Skeletal muscle satellite cell (primary cell): ENCODE data around the gene FOXA3.
"Not testable (repeated sequence)": the region's sequence is repeated elsewhere in the genome, so short reads cannot be mapped to it uniquely, and the experiment has no call there.

Experiments used
- H3K27me3 ChIP-seq: 2 replicates; pipeline ENCODE4 v1.7.0; 2013; ENCODE audit warnings: low read length; ENCODE audit not compliant: control insufficient read depth, insufficient read depth
- H3K36me3 ChIP-seq: 2 replicates; pipeline ENCODE4 v1.7.0; 2013; ENCODE audit warnings: mild to moderate bottlenecking, control low read depth, low read length; ENCODE audit not compliant: insufficient read depth
- H3K4me1 ChIP-seq: 2 replicates; pipeline ENCODE4 v1.7.0; 2013; ENCODE audit warnings: low read length; ENCODE audit not compliant: control insufficient read depth, insufficient read depth
- H3K4me2 ChIP-seq: 2 replicates; pipeline ENCODE4 v1.7.0; 2013; ENCODE audit warnings: mild to moderate bottlenecking, low read length
- H3K4me3 ChIP-seq: 2 replicates; pipeline ENCODE4 v1.7.0; 2013; ENCODE audit warnings: low read length
- H3K9ac ChIP-seq: 2 replicates; pipeline ENCODE4 v1.7.0; 2013; ENCODE audit warnings: mild to moderate bottlenecking, low read depth, low read length, moderate library complexity
- H3K9me3 ChIP-seq: replicated peaks from 2 replicates; pipeline ENCODE4 v1.7.0; 2013; ENCODE audit warnings: mild to moderate bottlenecking, control low read depth, low read length

The FOXA3 gene

DNA sequence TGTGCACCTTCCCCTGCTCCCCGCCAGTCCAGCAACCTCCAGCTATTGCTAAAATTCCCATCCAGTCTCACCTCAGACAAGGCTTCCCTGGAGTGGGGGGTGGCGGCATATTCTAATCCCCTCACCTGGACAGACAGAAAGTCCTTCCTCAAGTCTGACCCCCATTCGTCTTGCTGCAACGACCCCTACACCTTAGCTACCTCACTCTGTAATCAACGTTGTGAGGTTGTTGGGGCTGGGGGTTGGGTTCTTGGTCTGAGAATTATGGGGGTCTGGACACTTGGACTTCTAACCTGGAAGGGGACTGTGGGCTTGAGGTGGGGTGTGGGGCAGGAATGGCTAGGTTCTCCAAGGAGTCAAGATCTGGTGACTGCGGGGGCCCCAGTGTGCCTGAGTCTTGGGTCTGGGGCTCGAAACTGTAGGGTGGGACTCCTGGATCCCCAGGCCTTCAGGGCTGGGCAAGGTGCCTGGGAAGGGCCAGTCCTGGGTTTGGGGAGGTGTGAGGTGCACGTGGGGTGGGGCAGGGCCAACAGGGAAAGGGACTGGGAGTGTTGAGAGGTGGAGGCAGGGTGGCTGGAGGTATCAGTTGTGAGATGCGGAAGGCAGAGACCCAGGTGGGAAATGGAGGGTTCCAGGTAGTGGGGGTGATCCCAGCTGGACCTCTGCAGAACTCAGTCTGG is 1.3 kb downstream of the FOXA3 start:
- H3K27me3 ChIP-seq: peaks cover 40% of the 10 kb centered on the region
- H3K36me3 ChIP-seq: peaks cover 3% of the 10 kb centered on the region

DNA sequence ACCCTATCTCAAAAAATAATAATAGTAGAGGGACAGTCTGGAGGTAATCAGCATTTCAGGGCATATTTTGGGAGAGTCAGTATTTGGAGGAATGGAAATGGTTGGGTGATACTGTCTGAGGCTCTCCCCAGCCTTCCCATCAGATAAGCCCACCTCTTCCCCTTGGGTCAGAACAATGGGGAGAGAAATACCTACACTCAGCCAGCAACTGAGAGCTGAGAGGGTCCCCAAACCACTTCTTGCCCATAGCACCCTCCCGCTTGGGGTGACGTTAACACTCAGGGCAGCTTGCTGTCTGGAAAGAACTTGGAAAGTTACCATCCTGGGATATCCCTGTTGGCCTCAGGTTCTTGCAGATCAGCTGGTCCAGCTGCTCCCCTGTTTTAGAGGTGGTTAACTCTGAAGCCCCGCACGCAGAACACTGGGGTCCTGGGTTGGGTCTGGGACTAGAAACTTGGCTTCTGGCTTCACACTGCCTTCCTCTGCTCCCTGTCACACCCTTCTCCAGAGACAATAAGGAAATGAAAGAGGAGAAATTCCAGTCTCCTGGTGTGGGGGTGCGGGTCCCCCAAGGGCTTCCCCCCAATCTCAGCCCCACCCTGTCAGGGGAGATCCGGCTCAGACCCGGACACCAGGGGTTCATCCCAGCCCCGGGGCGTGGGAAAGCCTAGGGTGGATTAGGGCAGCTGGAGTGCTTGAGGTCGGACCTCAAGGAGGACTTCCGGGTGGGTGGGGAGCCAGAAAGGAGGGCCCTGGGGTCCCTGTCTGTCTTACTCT is 2.5 kb downstream of the FOXA3 start:
- no peaks in the 10 kb centered on the region for H3K36me3 ChIP-seq

More for the DNA sequence above, 1.3 kb downstream of the FOXA3 start:
- Histone ChIP-seq H3K4me1 (peaks cover 10% of the 10 kb centered on the region), H3K4me3 (no peak overlapping the region), H3K4me2 (no peak overlapping the region), H3K9ac (no peak overlapping the region), H3K9me3 (no peaks in the 10 kb centered on the region)

DNA sequence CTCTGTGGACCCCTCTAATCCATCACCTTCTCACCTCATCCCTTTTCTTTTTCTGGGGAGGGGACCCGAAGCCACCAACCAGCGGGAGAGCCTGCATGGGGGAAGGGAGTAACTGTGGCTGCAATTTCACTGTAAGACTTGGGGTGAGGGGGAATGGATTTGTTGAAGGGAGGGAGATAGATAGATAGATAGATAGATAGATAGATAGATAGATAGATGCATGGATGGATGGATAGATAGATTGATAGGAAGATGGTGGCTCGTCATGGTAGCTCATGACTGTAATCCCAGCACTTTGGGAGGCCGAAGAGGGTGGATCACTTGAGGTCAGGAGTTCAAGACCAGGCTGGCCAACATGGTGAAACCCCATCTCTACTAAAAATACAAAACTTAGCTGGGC is 3.1 kb downstream of the FOXA3 start:
- H3K36me3 ChIP-seq, H3K9me3 ChIP-seq, H3K4me3 ChIP-seq, H3K9ac ChIP-seq, H3K4me2 ChIP-seq, H3K4me1 ChIP-seq: not testable (repeated sequence)
- peaks cover 41% of the 10 kb centered on the region for H3K27me3 ChIP-seq

More for the DNA sequence above, 2.5 kb downstream of the FOXA3 start:
- Histone ChIP-seq H3K9ac (no peak overlapping the region), H3K4me3 (no peak overlapping the region), H3K27me3 (peaks cover 41% of the 10 kb centered on the region), H3K4me2 (no peak overlapping the region), H3K4me1 (peaks cover 10% of the 10 kb centered on the region), H3K9me3 (no peaks in the 10 kb centered on the region)

DNA sequence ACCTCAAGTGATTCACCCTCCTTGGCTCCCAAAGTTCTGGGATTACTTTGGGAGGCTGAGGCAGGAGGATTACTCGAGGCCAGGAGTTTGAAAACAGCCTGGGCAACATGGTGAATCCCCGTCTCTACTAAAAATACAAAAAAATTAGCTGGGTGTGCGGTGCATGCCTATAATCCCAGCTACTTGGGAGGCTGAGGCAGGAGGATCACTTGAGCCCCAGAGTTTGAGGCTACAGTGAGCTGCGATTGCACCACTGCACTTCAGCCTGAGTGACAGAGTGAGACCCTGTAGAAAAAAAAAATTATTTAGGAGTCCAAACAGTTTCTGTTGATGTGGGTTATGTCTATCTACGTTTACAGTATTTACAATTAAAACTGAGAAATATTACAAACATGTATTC is 6.7 kb downstream of the FOXA3 start:
- H3K36me3 ChIP-seq: no peaks in the 10 kb centered on the region
- H3K4me3 ChIP-seq: no peak overlapping the region
- H3K27me3 ChIP-seq: peaks cover 38% of the 10 kb centered on the region
- H3K4me1 ChIP-seq: no peaks in the 10 kb centered on the region
- H3K9ac ChIP-seq: no peak overlapping the region
- H3K4me2 ChIP-seq: no peak overlapping the region
- no peaks in the 10 kb centered on the region for H3K9me3 ChIP-seq

DNA sequence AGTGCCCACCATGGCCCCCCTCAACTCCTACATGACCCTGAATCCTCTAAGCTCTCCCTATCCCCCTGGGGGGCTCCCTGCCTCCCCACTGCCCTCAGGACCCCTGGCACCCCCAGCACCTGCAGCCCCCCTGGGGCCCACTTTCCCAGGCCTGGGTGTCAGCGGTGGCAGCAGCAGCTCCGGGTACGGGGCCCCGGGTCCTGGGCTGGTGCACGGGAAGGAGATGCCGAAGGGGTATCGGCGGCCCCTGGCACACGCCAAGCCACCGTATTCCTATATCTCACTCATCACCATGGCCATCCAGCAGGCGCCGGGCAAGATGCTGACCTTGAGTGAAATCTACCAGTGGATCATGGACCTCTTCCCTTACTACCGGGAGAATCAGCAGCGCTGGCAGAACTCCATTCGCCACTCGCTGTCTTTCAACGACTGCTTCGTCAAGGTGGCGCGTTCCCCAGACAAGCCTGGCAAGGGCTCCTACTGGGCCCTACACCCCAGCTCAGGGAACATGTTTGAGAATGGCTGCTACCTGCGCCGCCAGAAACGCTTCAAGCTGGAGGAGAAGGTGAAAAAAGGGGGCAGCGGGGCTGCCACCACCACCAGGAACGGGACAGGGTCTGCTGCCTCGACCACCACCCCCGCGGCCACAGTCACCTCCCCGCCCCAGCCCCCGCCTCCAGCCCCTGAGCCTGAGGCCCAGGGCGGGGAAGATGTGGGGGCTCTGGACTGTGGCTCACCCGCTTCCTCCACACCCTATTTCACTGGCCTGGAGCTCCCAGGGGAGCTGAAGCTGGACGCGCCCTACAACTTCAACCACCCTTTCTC is 8.2 kb downstream of the FOXA3 start:
- H3K9ac ChIP-seq: no peak overlapping the region
- H3K4me2 ChIP-seq: no peak overlapping the region
- H3K27me3 ChIP-seq: peaks cover 29% of the 10 kb centered on the region
- H3K9me3 ChIP-seq: no peaks in the 10 kb centered on the region
- no peaks in the 10 kb centered on the region for H3K4me1 ChIP-seq
- no peaks in the 10 kb centered on the region for H3K36me3 ChIP-seq
- H3K4me3 ChIP-seq: no peak overlapping the region

DNA sequence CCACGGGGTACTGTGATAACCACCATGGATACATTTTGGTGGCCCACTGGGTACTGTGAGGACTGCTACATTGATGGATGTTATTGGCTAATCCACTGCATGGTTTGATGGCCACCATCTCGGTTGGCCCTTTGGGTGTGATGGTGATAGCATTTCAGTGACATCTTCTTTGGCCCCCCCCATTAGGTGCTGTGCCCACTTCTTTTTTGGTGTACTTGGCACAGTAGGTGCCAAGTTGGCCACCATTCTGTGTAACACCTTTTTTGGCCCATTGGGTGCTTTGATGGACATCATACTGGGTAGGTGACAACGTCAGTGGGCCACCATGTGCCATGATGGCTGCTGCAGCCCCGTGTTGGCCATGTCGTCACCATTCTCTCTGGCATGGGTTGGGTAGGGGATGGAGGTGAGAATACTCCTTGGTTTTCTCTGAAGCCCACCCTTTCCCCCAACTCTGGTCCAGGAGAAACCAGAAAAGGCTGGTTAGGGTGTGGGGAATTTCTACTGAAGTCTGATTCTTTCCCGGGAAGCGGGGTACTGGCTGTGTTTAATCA is 9.2 kb downstream of the FOXA3 start:
- H3K4me2 ChIP-seq: no peak overlapping the region
- H3K27me3 ChIP-seq: peaks cover 28% of the 10 kb centered on the region
- H3K4me1 ChIP-seq: no peaks in the 10 kb centered on the region
- H3K4me3 ChIP-seq: no peak overlapping the region
- no peak overlapping the region for H3K9ac ChIP-seq
- H3K9me3 ChIP-seq: no peaks in the 10 kb centered on the region
- H3K36me3 ChIP-seq: no peaks in the 10 kb centered on the region

DNA sequence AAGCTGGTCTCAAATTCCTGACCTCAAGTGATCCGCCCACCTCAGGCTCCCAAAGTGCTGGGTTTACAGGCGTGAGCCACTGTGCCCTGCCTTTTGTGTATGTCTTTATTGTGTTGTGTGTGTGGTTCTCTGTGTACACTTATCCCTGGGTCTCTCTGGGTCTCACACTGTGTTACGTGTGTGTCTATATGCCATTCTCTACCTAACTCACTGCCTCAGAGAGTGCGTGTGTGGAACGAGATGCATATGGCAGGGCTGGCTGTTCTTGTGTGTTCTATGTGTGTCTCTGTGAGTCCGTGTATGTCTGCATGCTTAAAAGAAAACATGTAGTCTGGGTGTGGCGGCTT is 10.5 kb downstream of the FOXA3 start:
- H3K9ac ChIP-seq: no peak overlapping the region
- no peaks in the 10 kb centered on the region for H3K36me3 ChIP-seq
- H3K27me3 ChIP-seq: peaks cover 28% of the 10 kb centered on the region
- H3K9me3 ChIP-seq: no peaks in the 10 kb centered on the region
- no peak overlapping the region for H3K4me2 ChIP-seq
- no peak overlapping the region for H3K4me3 ChIP-seq
- no peaks in the 10 kb centered on the region for H3K4me1 ChIP-seq

DNA sequence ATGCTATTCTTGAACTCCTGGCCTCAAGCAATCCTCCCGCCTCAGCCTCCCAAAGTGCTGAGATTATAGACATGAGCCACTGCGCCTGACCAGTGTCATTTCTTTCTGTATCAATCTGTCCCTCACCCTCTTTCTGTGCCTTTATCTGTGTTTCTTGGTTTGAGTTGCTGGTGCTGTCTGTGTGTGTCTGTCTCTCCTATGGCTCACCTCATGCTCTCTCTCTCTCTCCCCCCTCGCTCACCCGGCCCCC is 12.0 kb downstream of the FOXA3 start:
- Histone ChIP-seq H3K4me3 (no peak overlapping the region), H3K9ac (no peak overlapping the region), H3K36me3 (no peaks in the 10 kb centered on the region), H3K4me2 (no peak overlapping the region), H3K27me3 (peaks cover 26% of the 10 kb centered on the region), H3K4me1 (no peaks in the 10 kb centered on the region), H3K9me3 (no peaks in the 10 kb centered on the region)

DNA sequence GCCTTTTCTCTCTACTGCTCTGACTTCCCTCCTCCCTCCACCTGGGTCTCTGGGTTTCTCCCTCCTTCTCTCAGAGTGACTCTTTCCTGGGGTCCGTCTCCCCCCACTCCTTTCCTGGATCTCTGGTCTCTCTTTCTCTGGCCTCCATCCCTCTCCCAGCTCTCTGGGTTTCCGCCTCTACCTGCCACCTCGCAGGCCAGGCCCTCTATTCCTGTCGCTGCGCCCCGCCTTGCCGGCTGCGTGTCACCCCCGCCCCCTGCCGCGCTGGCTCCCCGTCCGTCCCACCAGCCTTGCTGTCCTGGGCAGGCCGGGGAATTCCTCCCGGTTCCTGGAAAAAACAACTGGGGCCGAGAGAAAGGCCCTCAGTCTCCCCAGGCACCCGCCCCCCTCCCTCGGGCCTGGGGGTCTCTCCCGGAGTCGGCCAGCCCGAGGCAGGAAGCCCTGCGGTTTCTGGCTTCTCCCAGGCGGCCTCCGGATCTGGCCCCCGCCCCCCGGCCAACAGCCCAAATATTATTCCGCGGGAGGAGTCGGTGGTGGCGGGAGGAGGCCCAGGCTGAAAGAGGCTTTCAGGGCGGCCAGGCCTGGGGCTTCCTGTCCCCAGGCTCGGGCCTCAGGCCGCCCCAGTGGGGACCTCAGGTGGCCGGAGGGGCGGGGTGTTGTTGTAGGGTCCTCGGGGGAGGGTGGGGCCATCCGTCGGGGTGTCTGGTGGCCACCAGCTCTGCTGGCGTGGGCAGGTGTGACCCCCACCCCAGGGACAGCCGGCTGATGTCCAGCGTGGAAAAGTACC is 12.5 kb downstream of the FOXA3 start:
- H3K4me1 ChIP-seq: no peaks in the 10 kb centered on the region
- H3K9ac ChIP-seq: peak overlapping the region; percentile 62
- H3K4me2 ChIP-seq: peak overlapping the region; percentile 11
- H3K9me3 ChIP-seq: no peaks in the 10 kb centered on the region
- H3K4me3 ChIP-seq: no peak overlapping the region
- H3K27me3 ChIP-seq: peaks cover 26% of the 10 kb centered on the region
- H3K36me3 ChIP-seq: no peaks in the 10 kb centered on the region

DNA sequence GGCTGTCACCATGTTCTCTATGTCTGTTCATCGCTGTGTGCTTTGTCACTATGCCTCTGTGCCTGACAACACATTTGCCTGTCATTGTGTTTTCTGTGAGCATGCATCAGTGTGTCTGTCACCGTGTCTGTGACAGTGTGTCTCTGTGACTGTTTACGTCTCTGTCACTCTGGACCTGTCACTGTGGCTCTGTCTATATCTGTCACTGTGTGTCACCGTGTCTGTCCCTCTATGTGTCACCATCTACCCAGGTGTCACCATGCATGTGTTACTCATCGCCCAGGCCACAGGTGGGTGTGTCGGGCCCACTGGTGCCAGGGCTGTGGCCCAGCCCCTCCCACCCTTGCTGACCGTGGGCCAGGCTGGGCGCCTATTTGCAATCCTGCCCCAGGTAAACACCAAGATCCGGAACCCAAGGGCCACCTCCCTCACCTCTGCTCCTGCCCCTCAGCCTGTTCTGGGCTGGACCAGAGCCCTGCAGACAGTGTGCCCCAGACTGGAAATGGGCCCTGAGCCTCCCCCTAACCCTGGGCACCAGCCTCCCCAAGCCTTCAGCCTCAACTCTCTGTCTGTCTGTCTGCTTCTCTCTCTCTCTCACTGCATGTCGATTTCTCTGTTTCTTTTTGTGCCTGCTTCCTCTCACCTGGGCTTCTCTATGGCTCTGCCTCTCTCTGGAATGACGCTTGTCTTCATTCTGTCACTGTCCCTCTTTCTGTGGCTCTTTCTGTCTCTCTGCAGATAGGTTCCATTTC is 14.1 kb downstream of the FOXA3 start:
- Histone ChIP-seq H3K27me3 (peaks cover 23% of the 10 kb centered on the region), H3K36me3 (no peaks in the 10 kb centered on the region), H3K4me1 (peaks cover 5% of the 10 kb centered on the region), H3K9ac (no peak overlapping the region), H3K9me3 (no peaks in the 10 kb centered on the region), H3K4me3 (no peak overlapping the region), H3K4me2 (no peak overlapping the region)
